Breast epithelium (tissue), 4 donors: Measurements from ENCODE around the gene LIX1L. TPM values are rescaled to one million over a fixed set of nuclear protein-coding genes. Genes with fewer than 3 reads are reported as not detected.

ENCODE experiments used
- DNase-seq, 2 donors: peaks; one replicate each; pipeline ENCODE4 v3.0.0-alpha.2; 2019; ENCODE audit warnings: low spot score in 2 of 2
- H3K27ac ChIP-seq, 2 donors: fragments of 200-600 bp; sonication (generic) in 1 of 2; one replicate each; pipeline ENCODE4 v1.5.1; 2016 to 2019; ENCODE audit warnings: mild to moderate bottlenecking in 1 of 2
- H3K27me3 ChIP-seq, 2 donors: fragments of 200-600 bp; sonication (generic) in 1 of 2; one replicate each; pipeline versions ENCODE4 v1.5.1 to v1.6.0; 2017 to 2019; ENCODE audit warnings: control low read depth in 1 of 2, mild to moderate bottlenecking in 1 of 2
- H3K36me3 ChIP-seq: fragments of 200-600 bp; one replicate; pipeline ENCODE4 v1.5.1; 2019
- H3K4me1 ChIP-seq, 2 donors: fragments of 200-600 bp; sonication (generic); one replicate each; pipeline ENCODE4 v1.5.1; 2016 to 2019; ENCODE audit warnings: control low read depth in 1 of 2
- H3K4me3 ChIP-seq, 3 donors: fragments of 200-600 bp; sonication (generic); 1 replicate in 2 of 3; 2 replicates in 1 of 3; pipeline ENCODE4 v1.5.1; 2016 to 2019; ENCODE audit warnings: mild to moderate bottlenecking in 3 of 3, moderate library complexity in 2 of 3
- H3K9me3 ChIP-seq, 2 donors: fragments of 200-600 bp; sonication (generic) in 1 of 2; one replicate each; pipeline ENCODE4 v1.5.1; 2016 to 2019; ENCODE audit warnings: control low read depth in 1 of 2
- POLR2A ChIP-seq: fragments of 450-650 bp; IDR thresholded peaks from one replicate; pipeline ENCODE4 v1.6.1; 2016; ENCODE audit warnings: antibody characterized with exemption, mild to moderate bottlenecking, moderate library complexity
- POLR2AphosphoS5 ChIP-seq, 3 donors: sonication (generic); formaldehyde crosslinking; IDR thresholded peaks; one replicate each; pipeline ENCODE4 v1.6.1; 2017; ENCODE audit warnings: antibody characterized with exemption in 3 of 3
- intact Hi-C: fragments of 100-400 bp; cut with DNase I; formaldehyde crosslinking; loops from one replicate; pipeline ENCODE4 v1.15.1; 2023; ENCODE audit warnings: low total_unique reads
- total RNA-seq, 3 donors: library from RNA; depleted of rRNA; stranded (reverse); fragments of >200 nt; gene quantifications; one replicate each; pipeline ENCODE4 v1.1.0, GENCODE V29; 2016
- TF ChIP-seq, protein P1 (sequence below), 3 donors: fragments of 450-650 bp; IDR thresholded peaks; one replicate each; pipeline ENCODE4 v1.5.1; 2016 to 2017; ENCODE audit warnings: antibody characterized with exemption in 3 of 3, mild to moderate bottlenecking in 3 of 3, moderate library complexity in 3 of 3

The LIX1L gene
- total RNA-seq, 3 donors from 2014 or later = 18.1 to 28.5 (median 21.8) TPM

DNA sequence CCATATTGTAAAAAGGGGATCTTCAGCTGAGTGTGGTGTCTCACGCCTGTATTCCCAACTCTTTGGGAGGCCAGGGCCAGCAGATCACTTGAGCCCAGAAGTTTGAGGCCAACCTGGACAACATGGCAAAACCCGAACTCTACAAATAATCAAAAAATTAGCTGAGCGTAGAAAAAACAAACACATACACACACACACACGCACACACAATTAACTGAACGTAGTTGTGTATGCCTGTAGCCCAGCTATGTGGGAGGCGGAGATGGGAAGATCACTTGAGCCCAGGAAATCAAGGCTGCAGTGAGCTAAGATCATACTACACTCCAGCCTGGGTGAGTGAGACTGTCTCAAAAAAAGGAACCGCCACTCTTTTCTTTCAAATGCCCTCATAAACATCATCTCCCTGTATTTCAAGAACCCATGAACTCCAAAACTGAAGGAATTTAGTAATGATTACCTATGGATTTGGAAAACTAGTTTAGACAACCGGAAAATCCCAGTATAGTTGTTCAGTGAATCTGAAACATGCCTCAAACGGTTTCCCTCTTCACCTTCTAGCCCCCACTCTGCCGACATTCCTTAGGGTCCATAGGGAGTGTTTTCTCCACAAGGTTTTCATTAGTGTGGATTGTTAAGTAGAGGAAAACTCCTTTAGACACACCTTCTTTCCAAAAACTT, 34.1 kb upstream of the LIX1L start:
- TF ChIP-seq POLR2A = peak; percentile 66
- TF ChIP-seq, protein P1, sequence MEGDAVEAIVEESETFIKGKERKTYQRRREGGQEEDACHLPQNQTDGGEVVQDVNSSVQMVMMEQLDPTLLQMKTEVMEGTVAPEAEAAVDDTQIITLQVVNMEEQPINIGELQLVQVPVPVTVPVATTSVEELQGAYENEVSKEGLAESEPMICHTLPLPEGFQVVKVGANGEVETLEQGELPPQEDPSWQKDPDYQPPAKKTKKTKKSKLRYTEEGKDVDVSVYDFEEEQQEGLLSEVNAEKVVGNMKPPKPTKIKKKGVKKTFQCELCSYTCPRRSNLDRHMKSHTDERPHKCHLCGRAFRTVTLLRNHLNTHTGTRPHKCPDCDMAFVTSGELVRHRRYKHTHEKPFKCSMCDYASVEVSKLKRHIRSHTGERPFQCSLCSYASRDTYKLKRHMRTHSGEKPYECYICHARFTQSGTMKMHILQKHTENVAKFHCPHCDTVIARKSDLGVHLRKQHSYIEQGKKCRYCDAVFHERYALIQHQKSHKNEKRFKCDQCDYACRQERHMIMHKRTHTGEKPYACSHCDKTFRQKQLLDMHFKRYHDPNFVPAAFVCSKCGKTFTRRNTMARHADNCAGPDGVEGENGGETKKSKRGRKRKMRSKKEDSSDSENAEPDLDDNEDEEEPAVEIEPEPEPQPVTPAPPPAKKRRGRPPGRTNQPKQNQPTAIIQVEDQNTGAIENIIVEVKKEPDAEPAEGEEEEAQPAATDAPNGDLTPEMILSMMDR (IDR thresholded peaks at IDR 0.05) = no peak
- TF ChIP-seq POLR2AphosphoS5 (IDR thresholded peaks at IDR 0.05) = peak; percentile 77 to 91 (median 87)
- intact Hi-C loops = no loop called here
- Histone ChIP-seq H3K27me3 (no peaks in the 10 kb centered on the region), H3K4me3 (peak overlapping the region; percentile 71 to 81 (median 76)), H3K36me3 (peaks cover 19% of the 10 kb centered on the region), H3K27ac (peak overlapping the region; percentile 95 to 96), H3K4me1 (peaks cover 0 to 5% of the 10 kb centered on the region in 2 donors), H3K9me3 (no peaks in the 10 kb centered on the region)
- DNase-seq = no peak

DNA sequence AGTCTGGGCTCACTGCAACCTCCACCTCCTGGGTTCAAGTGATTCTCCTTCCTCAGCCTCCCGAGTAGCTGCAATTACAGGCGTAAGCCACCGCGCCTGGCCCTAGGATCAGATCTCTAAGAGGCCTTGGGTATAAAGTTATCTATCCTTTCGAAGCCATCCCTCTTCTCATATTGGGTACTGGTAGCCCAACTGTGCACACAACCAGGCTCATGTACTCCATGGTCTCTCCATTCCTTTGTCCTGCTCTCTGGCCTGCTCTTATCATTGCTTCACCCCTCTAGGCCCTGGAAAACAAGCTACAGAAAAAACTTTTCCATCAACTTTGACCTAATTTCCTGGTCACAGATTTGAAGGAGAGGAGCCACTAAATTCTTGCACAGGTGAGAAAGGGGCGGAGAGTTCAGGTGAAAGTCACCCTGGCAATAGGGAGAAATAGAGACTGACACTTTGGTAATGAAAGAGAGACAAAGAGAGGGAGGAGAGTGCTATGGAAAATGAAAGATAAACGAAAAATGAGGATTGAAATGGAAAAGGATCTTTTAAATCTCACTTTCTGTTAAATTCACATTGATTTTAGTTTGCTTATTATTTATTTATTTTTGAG, 32.5 kb upstream of the LIX1L start:
- intact Hi-C loops = no loop called here
- Histone ChIP-seq H3K4me1 (peaks cover 0 to 9% of the 10 kb centered on the region in 2 donors), H3K4me3 (peak overlapping the region in 1 of 3 donors; percentile 81), H3K9me3 (no peaks in the 10 kb centered on the region), H3K27ac (peak overlapping the region; percentile 95 to 96), H3K27me3 (no peaks in the 10 kb centered on the region), H3K36me3 (peaks cover 19% of the 10 kb centered on the region)
- peak in 1 of 2 donors; percentile 45 for DNase-seq
- TF ChIP-seq, protein P1 (IDR thresholded peaks at IDR 0.05) = peak in 1 of 3 donors; percentile 6
- no peak for TF ChIP-seq POLR2A
- peak; percentile 26 to 80 (median 66) for TF ChIP-seq POLR2AphosphoS5 (IDR thresholded peaks at IDR 0.05)

DNA sequence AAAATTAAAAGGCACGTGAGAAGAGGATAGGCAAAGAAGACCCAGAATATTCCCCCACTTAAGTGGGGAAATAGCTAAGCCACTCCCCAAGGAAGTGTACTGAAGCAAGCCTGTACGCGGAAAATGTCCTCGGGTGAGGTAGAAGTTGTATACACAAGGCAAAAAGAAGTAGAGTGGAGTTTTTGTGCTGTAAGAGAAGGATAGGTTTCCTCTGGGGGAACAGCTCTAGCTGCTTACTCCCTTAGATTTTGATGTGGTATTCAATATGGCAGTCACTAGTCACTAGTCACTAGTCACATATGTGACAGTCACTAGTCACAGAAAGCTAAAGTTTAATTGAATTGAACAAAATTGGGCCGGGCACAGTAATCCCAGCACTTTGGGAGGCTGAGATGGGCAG, 31.0 kb upstream of the LIX1L start:
- peak in 1 of 2 donors; percentile 28 for DNase-seq
- Histone ChIP-seq H3K36me3 (peaks cover 10% of the 10 kb centered on the region), H3K27ac (peak overlapping the region; percentile 73 to 74), H3K27me3 (no peaks in the 10 kb centered on the region), H3K4me3 (no peak overlapping the region), H3K9me3 (no peaks in the 10 kb centered on the region), H3K4me1 (peaks cover 0 to 9% of the 10 kb centered on the region in 2 donors)
- TF ChIP-seq, protein P1 (IDR thresholded peaks at IDR 0.05) = no peak
- no peak for TF ChIP-seq POLR2A
- TF ChIP-seq POLR2AphosphoS5 (IDR thresholded peaks at IDR 0.05) = no peak
- intact Hi-C loops = no loop called here

DNA sequence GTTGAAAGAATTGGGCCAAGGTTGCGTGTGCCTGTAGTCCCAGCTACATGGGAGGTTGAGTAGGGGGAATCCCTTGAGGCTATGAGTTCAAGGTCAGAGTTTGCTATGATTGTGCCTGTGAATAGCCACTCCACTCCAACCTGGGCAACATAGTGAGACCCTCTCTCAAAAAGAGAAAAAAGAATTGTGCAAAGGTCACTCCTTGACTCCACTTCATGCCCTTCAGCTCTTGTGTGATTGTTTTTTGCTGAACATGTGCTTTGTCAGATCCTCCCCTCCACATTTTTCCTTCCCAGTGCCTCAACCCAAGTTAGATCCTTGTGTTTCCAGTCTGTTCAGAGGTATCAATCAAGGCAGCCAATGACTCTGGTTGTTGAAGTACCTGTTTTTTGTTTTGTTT, 30.1 kb upstream of the LIX1L start:
- Histone ChIP-seq H3K27ac (peak overlapping the region; percentile 73), H3K27me3 (no peaks in the 10 kb centered on the region), H3K4me1 (peaks cover 8 to 9% of the 10 kb centered on the region in 2 donors), H3K4me3 (no peak overlapping the region), H3K36me3 (peaks cover 7% of the 10 kb centered on the region), H3K9me3 (no peaks in the 10 kb centered on the region)
- intact Hi-C loops = no loop called here
- peak; percentile 17 for TF ChIP-seq POLR2A
- no peak for TF ChIP-seq POLR2AphosphoS5 (IDR thresholded peaks at IDR 0.05)
- DNase-seq = no peak

DNA sequence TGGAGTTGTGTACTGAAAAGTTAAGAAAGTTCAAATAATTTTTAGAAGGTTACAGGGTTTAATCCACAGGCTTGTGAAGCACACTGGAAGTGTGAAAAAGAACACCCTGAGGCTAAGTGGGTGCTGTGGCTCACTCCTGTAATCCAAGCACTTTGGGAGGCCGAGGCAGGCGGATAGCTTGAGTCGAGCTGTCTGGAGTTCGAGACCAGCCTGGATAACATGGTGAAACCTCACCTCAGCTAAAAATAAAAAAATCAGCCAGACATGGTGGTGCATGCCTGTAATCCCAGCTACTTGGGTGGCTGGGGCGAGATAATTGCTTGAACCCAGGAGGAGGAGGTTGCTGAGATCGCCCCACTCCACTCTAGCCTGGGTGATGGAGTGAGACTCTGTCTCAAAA, 28.7 kb upstream of the LIX1L start:
- intact Hi-C loops = no loop called here
- H3K4me3 ChIP-seq = peak overlapping the region in 1 of 3 donors; percentile 43
- H3K27ac ChIP-seq = peak overlapping the region; percentile 95 to 97
- H3K4me1 ChIP-seq = peaks cover 12 to 15% of the 10 kb centered on the region in 2 donors
- peak in 1 of 2 donors; percentile 17 for DNase-seq
- TF ChIP-seq POLR2AphosphoS5 (IDR thresholded peaks at IDR 0.05) (no peak), POLR2A (no peak)
- TF ChIP-seq, protein P1 (IDR thresholded peaks at IDR 0.05) = no peak
- no peaks in the 10 kb centered on the region for H3K36me3 ChIP-seq
- no peaks in the 10 kb centered on the region for H3K27me3 ChIP-seq
- no peaks in the 10 kb centered on the region for H3K9me3 ChIP-seq
